SIG-M5 (cell line): ENCODE results near the gene TMEM45A.
"Not testable (repeated sequence)": the region's sequence is repeated elsewhere in the genome, so short reads cannot be mapped to it uniquely, and the experiment has no call there.

Experiments used
- DNase-seq: peaks from one replicate; lab custom pipeline; 2025; lab: John Stamatoyannopoulos, UW

The TMEM45A gene, protein sequence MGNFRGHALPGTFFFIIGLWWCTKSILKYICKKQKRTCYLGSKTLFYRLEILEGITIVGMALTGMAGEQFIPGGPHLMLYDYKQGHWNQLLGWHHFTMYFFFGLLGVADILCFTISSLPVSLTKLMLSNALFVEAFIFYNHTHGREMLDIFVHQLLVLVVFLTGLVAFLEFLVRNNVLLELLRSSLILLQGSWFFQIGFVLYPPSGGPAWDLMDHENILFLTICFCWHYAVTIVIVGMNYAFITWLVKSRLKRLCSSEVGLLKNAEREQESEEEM

DNA sequence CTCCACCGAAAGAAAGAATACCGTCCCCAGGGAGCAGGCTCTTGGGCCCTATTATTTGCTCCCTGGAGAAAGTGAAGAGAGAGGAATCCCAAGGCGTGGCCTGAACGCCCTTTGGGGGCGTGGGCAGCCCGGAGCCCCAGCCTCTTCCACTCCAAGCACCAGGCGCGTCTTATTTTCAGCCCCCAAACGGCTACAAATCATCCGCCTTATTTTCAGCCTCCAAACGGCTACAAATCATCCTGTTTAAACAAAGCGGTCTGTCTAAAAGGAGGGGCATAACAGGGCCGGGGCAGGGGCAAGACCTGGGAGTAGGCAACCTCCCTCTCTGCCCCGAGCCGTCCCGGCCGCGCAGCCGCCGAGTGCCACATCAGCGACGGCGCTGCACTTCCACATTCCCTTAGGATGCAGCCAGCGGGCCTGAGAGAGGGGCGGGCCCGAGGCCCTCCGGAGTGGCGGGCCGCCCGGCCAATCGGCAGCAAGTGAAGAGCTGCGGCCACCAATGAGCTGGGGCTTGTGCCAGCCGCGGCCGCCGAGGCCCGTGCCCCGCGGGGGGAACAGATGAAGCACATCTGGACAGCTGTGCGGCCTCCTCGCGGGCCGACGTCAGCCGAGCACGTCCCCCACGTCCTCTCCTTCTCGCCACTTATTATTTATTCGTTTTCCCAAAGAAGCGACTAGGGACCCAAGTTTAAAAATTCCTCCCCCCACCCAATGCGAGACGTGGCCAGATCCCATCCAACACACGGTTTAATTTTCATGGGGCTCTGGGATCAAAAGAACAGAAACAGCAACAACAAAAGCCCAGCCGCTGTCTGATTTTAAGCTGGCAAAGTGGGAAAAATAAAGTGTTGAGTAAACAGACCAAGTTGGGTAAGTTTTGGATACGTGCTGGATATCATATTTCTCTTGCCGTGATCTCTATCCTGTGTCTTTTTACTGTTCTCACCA lies at the start of gene TMEM45A:
Gene TMEM45A (plus strand): TSS at position 561 of the 948 bp plus-strand sequence. CDS start 62,593 bp downstream, outside the sequence.
- DNase-seq: no peak

DNA sequence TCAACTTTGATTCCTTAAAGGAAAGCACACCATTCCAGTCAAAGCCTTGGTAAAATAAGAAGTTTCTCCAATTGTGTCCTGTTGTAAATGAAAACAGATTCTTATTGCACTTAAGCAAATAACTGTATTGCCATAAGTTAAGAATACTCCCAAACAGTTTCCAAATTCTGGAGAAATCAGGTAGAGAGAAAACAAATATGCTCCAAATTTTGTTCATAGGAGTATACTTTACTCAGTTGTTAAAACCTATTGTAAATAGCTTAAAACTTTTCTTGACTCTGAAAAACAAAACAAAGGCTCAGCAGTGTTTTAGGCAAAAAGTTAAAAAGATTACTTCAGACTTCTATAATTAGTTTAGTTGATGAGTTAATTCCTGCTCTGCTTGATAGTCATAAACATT lies 48.7 kb upstream of the TMEM45A start:
- no peak for DNase-seq

DNA sequence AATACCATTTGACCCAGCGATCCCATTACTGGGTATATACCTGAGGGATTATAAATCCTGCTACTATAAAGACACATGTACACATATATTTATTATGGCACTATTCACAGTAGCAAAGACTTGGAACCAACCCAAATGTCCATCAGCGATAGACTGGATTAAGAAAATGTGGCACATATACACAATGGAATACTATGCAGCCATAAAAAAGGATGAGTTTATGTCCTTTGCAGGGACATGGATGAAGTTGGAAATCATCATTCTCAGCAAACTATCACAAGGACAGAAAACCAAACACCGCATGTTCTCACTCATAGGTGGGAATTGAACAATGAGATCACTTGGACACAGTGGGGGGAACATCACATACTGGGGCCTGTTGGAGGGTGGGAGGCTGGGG lies 45.4 kb upstream of the TMEM45A start:
- not testable (repeated sequence) for DNase-seq

DNA sequence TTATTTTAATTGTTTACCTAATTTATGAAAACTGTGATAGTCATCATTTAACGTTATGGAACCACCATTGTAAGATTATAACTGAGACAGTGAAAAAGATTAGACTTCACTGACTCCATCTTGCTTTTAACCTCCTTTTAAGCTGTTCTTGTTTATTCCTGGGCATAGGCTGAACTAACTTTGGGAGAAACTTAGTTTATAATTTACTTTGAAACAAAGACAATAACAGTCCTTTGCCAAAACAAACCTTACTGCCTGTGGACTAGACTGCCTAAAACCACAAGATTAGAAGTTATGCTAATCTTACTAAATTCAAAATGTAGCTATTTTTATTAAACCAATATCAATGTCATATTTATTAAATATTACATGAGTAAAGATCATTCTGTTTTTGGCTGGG lies 44.3 kb upstream of the TMEM45A start:
- no peak for DNase-seq

DNA sequence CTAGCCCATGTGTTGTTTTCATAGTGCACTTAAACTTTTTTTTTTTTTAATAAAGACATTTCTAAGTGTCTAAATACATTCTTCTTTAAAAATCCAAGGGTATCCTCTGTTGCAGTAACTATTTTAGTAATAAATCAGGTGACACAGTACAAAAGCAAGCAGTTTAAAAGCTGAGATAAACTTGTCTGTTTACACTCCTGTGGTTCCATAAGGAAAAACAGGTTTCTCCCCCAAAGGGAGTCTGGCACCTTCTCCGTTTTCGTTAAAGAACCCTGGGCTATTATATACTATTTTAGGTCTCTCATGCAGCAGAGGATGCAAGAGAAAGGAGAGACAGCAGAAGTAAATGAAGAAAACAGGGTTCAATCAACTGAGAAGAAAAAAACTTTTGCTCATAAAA lies 43.2 kb upstream of the TMEM45A start:
- DNase-seq: no peak

DNA sequence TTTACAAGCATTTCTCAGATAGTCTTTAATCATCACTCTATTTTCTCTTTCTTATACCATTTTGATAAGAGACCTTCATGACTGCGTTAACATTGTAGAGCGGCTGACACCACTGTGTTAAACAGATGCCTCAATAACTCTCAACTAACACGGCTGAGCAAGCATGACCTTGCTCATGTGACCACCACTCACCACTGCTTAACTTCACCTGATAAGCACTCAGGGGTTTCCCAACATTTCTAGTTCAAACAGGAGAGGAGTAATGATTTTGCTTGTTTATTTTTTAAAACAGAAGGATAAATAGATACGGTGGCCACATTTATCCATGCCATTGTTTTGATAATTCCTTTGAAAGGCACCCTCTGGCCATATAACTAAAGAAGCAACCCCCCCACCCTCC lies 37.7 kb upstream of the TMEM45A start:
- no peak for DNase-seq

DNA sequence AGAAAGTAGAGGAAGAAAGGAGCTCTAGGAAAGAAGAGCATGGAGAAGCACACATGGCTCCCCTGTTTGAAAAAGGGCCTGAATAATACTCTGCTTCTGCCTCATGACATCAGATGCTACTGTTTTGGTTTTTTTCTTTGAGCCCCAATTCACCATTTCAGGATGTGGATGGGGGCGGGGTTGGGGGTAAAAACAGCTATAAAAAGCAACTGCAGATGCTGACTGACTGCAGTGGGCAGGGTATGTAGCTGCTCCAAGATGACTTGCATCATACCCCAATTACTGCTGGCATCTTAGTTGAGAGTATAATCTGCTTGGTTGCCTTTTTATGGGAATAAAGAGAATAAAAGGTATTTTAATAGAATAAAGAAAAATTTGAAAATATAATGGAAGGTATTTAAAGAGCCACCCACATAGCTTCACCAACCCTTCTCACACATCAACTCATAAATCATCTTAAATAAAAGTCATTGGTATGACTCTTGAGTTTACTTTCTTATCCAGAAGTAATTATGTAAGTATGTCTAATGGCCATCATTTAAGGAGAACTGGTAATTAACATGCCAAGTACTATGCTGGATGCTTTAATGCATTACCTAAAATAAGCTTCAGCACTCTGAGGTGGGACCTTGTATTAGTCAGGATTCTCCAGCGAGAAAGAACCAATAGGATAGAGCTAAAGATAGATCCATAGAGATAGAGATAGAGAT lies 36.4 kb upstream of the TMEM45A start:
- DNase-seq: no peak

DNA sequence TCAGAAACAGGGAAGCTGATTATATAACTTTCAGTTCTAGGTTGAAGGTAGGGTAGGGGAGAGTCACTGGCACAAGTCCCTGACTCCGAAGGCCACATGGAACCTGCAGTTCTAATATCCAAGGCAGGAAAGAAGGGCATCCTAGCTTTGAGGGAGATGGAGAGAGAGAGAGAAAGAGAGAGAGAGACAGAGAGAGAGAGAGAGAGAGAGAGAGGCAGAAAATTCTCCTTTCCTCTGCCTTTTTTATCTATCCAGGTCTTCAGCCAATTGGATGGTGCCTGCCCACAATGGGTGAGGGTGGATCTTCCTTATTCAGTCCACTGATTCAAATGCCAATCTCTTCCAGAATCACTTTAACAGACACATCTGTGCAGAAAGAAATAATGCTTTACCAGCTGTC lies 35.7 kb upstream of the TMEM45A start:
- no peak for DNase-seq

DNA sequence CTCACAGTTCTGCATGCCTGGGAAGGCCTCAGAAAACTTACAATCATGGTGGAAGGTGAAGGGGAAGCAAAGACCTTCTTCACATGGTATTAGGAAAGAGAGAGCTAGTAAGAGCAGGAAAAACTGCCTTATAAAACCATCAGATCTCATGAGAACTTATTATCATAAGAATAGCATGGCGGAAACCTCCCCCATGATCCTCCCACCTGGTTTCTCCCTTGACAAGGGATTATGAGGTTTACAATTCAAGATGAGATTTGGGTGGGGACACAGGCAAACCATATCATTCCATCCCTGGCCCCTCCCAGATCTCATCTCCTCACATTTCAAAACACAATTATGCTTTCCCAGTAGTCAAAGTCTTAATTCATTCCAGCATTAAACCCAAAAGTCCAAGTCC lies 34.6 kb upstream of the TMEM45A start:
- DNase-seq: no peak

DNA sequence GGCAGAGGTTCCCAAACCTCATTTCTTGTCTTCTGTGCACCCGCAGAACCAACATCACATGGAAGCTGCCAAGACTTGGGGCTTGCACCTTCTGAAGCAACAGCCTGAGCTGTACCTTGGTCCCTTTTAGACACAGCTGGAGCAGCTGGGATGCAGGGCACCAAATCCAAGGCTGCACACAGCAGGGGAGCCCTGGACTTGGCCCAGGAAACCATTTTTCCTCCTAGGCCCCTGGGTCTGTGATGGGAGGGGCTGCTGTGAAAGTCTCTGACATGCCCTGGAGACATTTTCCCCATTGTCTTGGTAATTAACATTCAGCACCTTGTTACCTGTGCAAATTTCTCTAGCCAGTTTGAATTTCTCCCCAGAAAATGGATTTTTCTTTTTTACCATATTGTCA lies 33.6 kb upstream of the TMEM45A start:
- no peak for DNase-seq

DNA sequence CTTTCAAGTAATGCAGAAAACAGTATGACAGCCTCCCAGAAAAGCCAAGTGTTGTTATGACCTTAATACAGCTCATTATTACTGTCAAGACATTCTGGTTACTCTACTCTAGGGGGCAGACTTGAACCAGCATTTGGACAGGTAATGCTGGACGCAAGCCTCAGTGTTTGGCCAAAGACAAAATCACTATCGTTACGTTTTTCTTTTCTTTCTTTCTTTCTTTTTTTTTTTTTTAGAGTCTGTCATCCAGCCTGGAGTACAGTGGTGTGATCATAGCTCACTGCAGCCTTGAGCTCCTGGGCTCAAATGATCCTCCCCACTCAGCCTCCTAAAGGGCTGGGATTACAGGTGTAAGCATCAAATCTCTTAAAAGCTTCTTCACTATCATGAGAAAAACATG lies 29.4 kb upstream of the TMEM45A start:
- DNase-seq: no peak

DNA sequence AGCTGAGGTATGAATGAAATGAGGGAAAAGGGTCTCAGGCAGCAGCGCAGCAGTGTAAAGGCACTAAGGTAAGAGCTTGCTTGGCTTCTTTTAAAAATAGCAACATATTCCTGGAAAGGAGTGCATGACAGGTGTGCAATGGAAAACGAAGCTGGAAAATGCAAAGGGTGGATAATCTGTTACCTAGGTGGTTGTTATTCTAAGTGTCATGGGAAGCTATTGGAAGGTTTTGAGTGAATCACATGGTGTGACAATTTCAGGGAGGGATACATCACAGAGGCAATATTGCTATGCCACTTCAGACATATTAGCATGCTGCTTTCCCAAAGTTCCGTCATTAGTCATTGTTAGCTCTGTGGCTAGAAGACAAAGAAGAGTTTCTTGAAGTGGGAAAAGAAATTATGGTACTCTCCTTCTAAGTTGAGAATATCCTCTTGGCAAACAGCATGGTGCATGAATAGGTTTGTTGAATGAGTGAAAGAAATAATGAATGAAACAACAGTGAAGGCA lies 28.7 kb upstream of the TMEM45A start:
- no peak for DNase-seq

DNA sequence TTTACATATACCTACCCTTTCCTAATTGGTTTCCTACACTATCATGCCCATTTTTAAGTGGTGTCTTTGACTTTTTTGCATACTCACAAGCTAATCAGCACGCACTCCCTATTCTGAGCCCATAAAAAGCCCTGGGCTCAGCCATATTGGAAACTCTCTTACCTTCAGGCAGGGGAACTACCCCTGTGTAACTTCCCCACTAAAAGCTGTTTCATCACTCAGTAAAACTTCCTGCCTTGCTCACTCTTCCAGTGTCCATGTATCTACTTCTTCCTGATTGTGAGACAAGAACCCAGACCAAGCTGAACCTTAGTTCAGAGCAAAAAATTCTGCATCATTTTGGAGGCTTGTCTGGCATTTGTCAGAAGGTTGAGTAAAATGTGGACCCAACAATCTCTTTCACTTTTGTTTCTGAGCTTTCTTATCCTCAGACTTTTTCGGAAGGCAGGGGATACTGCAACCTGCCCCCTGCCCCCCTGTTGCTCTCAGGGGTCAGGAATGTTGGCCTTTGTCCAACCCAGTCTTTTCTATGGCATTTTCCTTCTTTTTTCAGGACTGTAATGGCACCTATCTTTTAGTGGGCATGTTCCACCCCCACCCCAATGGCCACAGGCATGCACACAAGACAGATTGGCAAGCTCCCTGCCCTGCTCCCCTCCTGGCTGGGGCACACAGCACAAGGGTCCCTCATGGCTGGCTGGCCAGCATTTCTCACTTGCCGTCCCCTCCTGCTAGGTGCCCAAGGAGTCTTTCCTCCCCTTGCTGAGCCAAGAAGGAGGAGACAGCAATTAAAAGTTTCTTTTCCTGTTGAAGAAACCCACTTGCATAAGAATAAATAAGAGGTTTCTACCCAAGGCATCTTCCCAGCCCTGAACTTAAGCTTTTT lies 26.3 kb upstream of the TMEM45A start:
- no peak for DNase-seq

DNA sequence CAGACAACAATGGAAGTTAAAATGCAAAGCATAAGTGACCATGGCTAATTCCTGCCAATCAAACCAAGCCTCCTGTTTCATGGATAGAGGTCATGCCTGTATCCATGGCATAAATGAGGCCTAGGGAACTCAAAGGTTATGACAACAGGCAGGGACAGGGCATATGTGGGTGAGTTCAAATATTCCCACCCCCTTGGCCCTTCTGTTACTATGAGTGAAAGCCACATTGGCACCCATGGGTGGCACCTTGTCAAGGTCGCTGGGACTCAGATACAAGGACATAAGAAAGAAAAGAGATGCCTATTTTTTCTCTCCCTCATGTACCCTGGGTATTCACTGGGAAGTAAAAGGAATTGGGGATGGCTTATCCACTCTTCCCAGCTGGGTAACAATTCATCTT lies 25.3 kb upstream of the TMEM45A start:
- no peak for DNase-seq

DNA sequence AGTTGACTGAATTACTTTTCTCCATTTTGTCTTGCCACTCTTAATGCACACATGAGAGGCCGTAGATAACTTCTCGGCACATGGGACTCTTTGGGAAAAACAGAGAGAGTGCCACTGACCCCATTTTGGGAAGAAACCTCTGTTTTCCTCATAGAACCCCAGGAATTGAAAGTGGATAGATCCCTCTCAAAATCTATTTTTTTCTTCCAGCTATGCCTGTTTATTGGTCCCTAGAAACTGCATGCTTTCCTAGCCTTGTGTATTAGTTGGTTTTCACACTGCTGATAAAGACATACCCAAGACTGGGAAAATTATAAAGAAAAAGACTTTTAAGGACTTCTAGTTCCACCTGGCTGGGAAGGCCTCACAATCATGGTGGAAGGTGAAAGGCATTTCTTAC lies 23.7 kb upstream of the TMEM45A start:
- DNase-seq: no peak

DNA sequence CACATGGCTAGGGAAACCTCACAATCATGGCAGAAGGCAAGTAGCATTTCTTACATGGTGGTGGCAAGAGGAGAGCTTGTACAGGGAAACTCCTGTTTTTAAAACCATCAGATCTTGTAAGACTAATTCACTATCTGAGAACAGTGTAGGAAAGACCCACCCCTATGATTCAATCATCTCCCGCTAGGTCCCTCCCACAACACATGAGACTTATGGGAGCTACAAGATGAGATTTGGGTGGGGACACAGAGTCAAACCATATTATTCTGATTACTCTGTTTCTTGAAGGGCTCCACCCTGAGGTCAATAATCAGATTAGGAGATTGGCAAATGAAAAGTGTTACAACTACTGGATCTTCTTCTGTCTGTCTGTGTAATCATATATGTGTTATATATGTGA lies 21.5 kb upstream of the TMEM45A start:
- DNase-seq: no peak

DNA sequence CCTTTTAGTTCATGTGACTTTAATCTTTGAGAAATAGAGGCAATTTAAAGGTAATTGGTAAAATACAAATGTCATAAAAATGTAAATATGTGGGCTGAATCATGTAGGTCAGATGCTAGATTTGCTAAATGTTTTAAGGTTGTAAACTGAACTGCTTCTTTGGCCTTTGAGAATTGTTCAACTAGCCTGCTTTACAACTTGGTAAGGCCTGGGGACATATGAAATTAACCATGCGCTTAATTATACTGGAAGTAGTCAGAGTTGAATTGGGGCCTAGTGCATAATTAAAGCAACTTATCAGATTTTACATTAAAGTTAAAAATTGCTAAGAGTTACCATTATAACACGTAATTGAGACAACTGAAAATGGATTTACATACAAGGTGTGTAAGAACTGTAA lies 21.0 kb upstream of the TMEM45A start:
- DNase-seq: no peak

DNA sequence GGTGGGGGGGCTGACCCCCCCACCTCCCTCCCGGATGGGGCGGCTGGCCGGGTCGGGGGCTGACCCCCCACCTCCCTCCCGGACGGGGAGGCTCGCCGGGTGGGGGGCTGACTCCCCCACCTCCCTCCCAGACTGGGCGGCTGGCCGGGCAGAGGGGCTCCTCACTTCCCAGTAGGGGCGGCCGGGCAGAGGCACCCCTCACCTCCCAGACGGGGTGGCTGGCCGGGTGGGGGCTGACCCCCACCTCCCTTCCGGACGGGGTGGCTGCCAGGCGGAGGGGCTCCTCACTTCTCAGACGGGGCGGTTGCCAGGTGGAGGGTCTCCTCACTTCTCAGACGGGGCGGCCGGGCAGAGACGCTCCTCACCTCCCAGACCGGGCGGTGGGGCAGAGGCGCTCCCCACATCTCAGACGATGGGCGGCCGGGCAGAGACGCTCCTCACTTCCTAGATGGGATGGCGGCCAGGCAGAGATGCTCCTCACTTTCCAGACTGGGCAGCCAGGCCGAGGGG lies 14.5 kb upstream of the TMEM45A start:
- DNase-seq: not testable (repeated sequence)

DNA sequence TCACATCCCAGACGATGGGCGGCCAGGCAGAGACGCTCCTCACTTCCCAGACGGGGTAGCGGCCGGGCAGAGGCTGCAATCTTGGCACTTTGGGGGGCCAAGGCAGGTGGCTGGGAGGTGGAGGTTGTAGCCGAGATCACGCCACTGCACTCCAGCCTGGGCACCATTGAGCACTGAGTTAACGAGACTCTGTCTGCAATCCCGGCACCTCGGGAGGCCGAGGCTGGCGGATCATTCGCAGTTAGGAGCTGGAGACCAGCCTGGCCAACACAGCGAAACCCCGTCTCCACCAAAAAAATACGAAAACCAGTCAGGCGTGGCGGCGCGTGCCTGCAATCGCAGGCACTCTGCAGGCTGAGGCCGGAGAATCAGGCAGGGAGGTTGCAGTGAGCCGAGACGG lies 13.9 kb upstream of the TMEM45A start:
- not testable (repeated sequence) for DNase-seq

DNA sequence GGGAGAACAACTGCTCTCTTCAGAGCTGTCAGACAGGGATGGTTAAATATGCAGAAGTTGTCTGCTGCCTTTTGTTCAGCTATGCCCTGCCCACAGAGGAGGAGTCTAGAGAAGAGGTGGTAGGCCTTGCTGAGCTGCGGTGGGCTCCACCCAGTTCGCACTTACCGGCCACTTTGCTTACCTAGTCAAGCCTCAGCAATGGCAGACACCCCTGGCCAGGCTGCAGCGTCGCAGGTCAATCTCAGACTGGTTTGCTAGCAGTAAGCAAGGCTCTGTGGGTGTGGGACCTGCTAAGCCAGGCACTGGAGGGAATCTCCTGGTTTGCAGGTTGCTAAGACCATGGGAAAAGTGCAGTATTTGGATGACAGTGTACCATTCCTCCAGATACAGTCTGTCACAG lies 12.3 kb upstream of the TMEM45A start:
- DNase-seq: no peak

DNA sequence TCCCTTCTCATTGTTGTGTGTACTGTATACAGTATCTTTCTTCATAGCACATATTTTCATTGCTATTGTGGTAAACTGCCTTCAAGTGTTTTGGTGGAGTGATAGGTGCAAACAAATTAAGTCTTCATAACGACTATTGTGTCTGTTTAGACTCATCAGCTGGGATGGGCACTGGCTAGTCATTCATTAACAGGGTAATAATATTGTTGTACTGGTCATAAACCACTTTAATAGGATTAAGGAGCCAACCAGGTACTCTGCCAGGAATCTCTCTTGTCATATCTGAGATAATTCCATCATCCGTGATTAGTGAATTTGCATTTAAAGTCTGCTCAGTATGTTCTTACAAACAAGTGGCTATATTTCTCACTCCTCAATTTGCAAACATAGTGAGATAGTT lies 10.2 kb upstream of the TMEM45A start:
- DNase-seq: no peak
